Endothelial cell of umbilical vein (primary cell): ENCODE measurements around the gene IGSF9. TPM values are rescaled to one million over a fixed set of nuclear protein-coding genes. Genes with fewer than 3 reads are reported as not detected.

Source experiments
- BruUV-seq: library from RNA; stranded (reverse); fragments of 400-500 nt; replicated peaks from 2 replicates; lab custom pipeline; 2021; lab: Mats Ljungman, UMichigan
- CTCF ChIA-PET: fragments of 300-600, 350-600 bp; sonication (Branson Sonifier 250); formaldehyde crosslinking; loops from one replicate; lab custom pipeline; 2021; ENCODE audit warnings: antibody characterized with exemption, inconsistent platforms; lab: Charles Lee
- POLR2A ChIA-PET: fragments of 300-600, 350-600 bp; sonication (Branson Sonifier 250); formaldehyde crosslinking; loops from one replicate; lab custom pipeline; 2021; ENCODE audit warnings: antibody characterized with exemption, inconsistent platforms; lab: Charles Lee
- DNase-seq: peaks from one replicate; pipeline ENCODE4 v3.0.0-alpha.2; 2011; ENCODE audit warnings: low read depth, low spot score
- FAIRE-seq: peaks from 2 replicates; lab custom pipeline; 2011; peaks lifted over from hg19 to GRCh38; lab: Jason Lieb, UNC
- H2AFZ ChIP-seq: 2 replicates; pipeline ENCODE4 v1.6.0; 2012; ENCODE audit warnings: low read depth, low read length, control low read depth, inconsistent platforms
- H3K27ac ChIP-seq: 2 replicates; pipeline ENCODE4 v1.5.1; 2011; ENCODE audit warnings: low read depth, mild to moderate bottlenecking, control low read depth, low read length, moderate library complexity; ENCODE audit not compliant: insufficient read depth
- H3K27me3 ChIP-seq, 2 experiments: 2 replicates each; pipeline versions ENCODE4 v1.6.0 to v1.6.1; 2011; ENCODE audit warnings: low read length in 2 of 2, mixed read lengths in 1 of 2; ENCODE audit not compliant: control insufficient read depth in 2 of 2, insufficient read depth in 2 of 2
- H3K36me3 ChIP-seq, 2 experiments: 2 replicates in 1 of 2; 3 replicates in 1 of 2; pipeline ENCODE4 v1.5.1; 2011; ENCODE audit warnings: low read length in 2 of 2, mild to moderate bottlenecking in 1 of 2, moderate library complexity in 1 of 2; ENCODE audit not compliant: control insufficient read depth in 2 of 2, insufficient read depth in 2 of 2; ENCODE audit errors: extremely low read depth in 1 of 2
- H3K4me1 ChIP-seq: 3 replicates; pipeline ENCODE4 v1.5.1; 2011; ENCODE audit warnings: mild to moderate bottlenecking, low read length; ENCODE audit not compliant: control insufficient read depth, insufficient read depth; ENCODE audit errors: extremely low read depth
- H3K4me2 ChIP-seq: 2 replicates; pipeline ENCODE4 v1.6.1; 2011; ENCODE audit warnings: low read length, control low read depth, mixed read lengths; ENCODE audit not compliant: insufficient read depth
- H3K4me3 ChIP-seq, 3 experiments: fragments of 200-600 bp in 1 of 3; sonication (generic), shearing (Covaris generic) in 1 of 3; replicated peaks in 1 of 3; 2 replicates each; pipeline ENCODE4 v1.5.1; 2011 to 2016; ENCODE audit warnings: control low read depth in 3 of 3, low read length in 3 of 3, mild to moderate bottlenecking in 2 of 3, inconsistent platforms in 1 of 3, low read depth in 1 of 3, moderate library complexity in 1 of 3; ENCODE audit not compliant: insufficient read depth in 1 of 3
- H3K79me2 ChIP-seq: 2 replicates; pipeline ENCODE4 v1.6.0; 2012; ENCODE audit warnings: low read length, inconsistent platforms; ENCODE audit not compliant: control insufficient read depth, insufficient read depth
- H3K9ac ChIP-seq: replicated peaks from 2 replicates; pipeline ENCODE3; 2011; ENCODE audit warnings: low read length, control low read depth; ENCODE audit not compliant: insufficient read depth; ENCODE audit errors: extremely low read depth
- H3K9me1 ChIP-seq: replicated peaks from 3 replicates; pipeline ENCODE4 v1.6.0; 2011; ENCODE audit warnings: mild to moderate bottlenecking, low read length; ENCODE audit not compliant: control insufficient read depth, insufficient read depth; ENCODE audit errors: extremely low read depth
- H3K9me3 ChIP-seq: replicated peaks from 2 replicates; pipeline ENCODE4 v1.5.1; 2012; ENCODE audit warnings: low read length, inconsistent platforms; ENCODE audit not compliant: control insufficient read depth, insufficient read depth
- H4K20me1 ChIP-seq: replicated peaks from 2 replicates; pipeline ENCODE3; 2011; ENCODE audit warnings: mild to moderate bottlenecking, low read length; ENCODE audit not compliant: control insufficient read depth, insufficient read depth; ENCODE audit errors: extremely low read depth
- EZH2 ChIP-seq: IDR thresholded peaks from 2 replicates; pipeline ENCODE4 v1.6.1; 2012; ENCODE audit warnings: borderline replicate concordance, low read depth, mild to moderate bottlenecking, moderate library complexity, low read length, inconsistent platforms; ENCODE audit not compliant: severe bottlenecking
- FOS ChIP-seq: IDR thresholded peaks from 2 replicates; pipeline ENCODE4 v1.6.1; 2011; ENCODE audit warnings: mild to moderate bottlenecking, low read length, moderate library complexity, borderline replicate concordance; ENCODE audit not compliant: insufficient read depth
- GATA2 ChIP-seq: IDR thresholded peaks from 2 replicates; pipeline ENCODE4 v1.7.0; 2011; ENCODE audit warnings: low read depth, mild to moderate bottlenecking, moderate library complexity, mixed read lengths, low read length; ENCODE audit not compliant: insufficient read length, insufficient read depth
- JUN ChIP-seq: IDR thresholded peaks from 2 replicates; pipeline ENCODE4 v1.6.1; 2011; ENCODE audit warnings: borderline replicate concordance, low read depth; ENCODE audit not compliant: insufficient read length, insufficient read depth
- MAX ChIP-seq: IDR thresholded peaks from 2 replicates; pipeline ENCODE4 v1.6.1; 2011; ENCODE audit not compliant: insufficient read depth, insufficient read length
- MYC ChIP-seq: IDR thresholded peaks from one replicate; pipeline ENCODE4 v1.6.1; 2011; ENCODE audit warnings: mild to moderate bottlenecking, low read depth, low read length
- POLR2A ChIP-seq: IDR thresholded peaks from 2 replicates; pipeline ENCODE4 v1.6.1; 2012; ENCODE audit warnings: low read depth, mild to moderate bottlenecking, control low read depth, low read length
- POLR2AphosphoS5 ChIP-seq: IDR thresholded peaks from 2 replicates; pipeline ENCODE4 v1.6.1; 2012; ENCODE audit warnings: low read depth, mild to moderate bottlenecking, control low read depth, low read length, moderate library complexity; ENCODE audit not compliant: insufficient read depth
- dilution Hi-C: fragments of 300-500 bp; cut with MboI; formaldehyde crosslinking; loops from one replicate; pipeline ENCODE4 v1.15.0; 2019; ENCODE audit warnings: low sequenced_read_pairs; ENCODE audit not compliant: extremely low pct_ligation_motif_present
- intact Hi-C: fragments of 100-400 bp; cut with micrococcal nuclease; formaldehyde crosslinking; loops from one replicate; pipeline ENCODE4 v1.10.0; 2022
- polyA plus RNA-seq, 4 experiments: library from polyadenylated mRNA; depleted of rRNA in 3 of 4; stranded (reverse) in 3 of 4; unstranded in 1 of 4; fragments of >200 nt; gene quantifications; 2 replicates each; pipeline versions ENCODE4 v1.2.1 to v1.2.3, GENCODE V29; 2011 to 2012; ENCODE audit warnings: missing spikeins in 1 of 4
- total RNA-seq: library from RNA; stranded (reverse); gene quantifications from 2 replicates; pipeline ENCODE4 v1.2.3, GENCODE V29; 2021
- TF ChIP-seq, protein P1 (sequence below), 2 donors: IDR thresholded peaks; 1 replicate in 1 of 2; 2 replicates in 1 of 2; pipeline ENCODE4 v1.5.1; 2011; ENCODE audit warnings: low read length in 2 of 2, mild to moderate bottlenecking in 2 of 2, moderate library complexity in 2 of 2, control low read depth in 1 of 2, inconsistent platforms in 1 of 2, low read depth in 1 of 2; ENCODE audit not compliant: insufficient read depth in 1 of 2; ENCODE audit errors: extremely low read depth in 1 of 2

The IGSF9 gene
- total and polyA plus RNA-seq, 2 donors (not counting 3 experiments of a cell fraction or from before 2014, with no cell fraction given), result 0.15 TPM

- FAIRE-seq (no peak), DNase-seq (no peak)
- no peak overlapping the region for H3K27ac ChIP-seq
- H3K79me2 ChIP-seq, result no peaks in the 10 kb centered on the region
- no peaks in the 10 kb centered on the region for H4K20me1 ChIP-seq
- no peaks in the 10 kb centered on the region for H3K36me3 ChIP-seq
- intact Hi-C loops, result loop anchor here (2.0 kb wide), 1 partner anchor 411 kb away; the partner anchor contains the start of genes COPA and NCSTN
- BruUV-seq, result no TSS peak
- dilution Hi-C loops, result no loop called here
- no peak overlapping the region for H3K4me3 ChIP-seq
- no peaks in the 10 kb centered on the region for H3K9me1 ChIP-seq
- CTCF ChIA-PET, result interaction anchor here (1.0 to 13.3 kb wide), 2 partner anchors 64 to 74 kb away, joined by 3 to 169 read pairs; no protein-coding TSS in a partner anchor
- no peak for TF ChIP-seq JUN
- TF ChIP-seq POLR2AphosphoS5, result no peak
- TF ChIP-seq, protein P1, sequence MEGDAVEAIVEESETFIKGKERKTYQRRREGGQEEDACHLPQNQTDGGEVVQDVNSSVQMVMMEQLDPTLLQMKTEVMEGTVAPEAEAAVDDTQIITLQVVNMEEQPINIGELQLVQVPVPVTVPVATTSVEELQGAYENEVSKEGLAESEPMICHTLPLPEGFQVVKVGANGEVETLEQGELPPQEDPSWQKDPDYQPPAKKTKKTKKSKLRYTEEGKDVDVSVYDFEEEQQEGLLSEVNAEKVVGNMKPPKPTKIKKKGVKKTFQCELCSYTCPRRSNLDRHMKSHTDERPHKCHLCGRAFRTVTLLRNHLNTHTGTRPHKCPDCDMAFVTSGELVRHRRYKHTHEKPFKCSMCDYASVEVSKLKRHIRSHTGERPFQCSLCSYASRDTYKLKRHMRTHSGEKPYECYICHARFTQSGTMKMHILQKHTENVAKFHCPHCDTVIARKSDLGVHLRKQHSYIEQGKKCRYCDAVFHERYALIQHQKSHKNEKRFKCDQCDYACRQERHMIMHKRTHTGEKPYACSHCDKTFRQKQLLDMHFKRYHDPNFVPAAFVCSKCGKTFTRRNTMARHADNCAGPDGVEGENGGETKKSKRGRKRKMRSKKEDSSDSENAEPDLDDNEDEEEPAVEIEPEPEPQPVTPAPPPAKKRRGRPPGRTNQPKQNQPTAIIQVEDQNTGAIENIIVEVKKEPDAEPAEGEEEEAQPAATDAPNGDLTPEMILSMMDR (IDR thresholded peaks at IDR 0.05; ENCODE audit: extremely low read depth in 1 of 2, insufficient read depth in 1 of 2, low read depth in 1 of 2, low read length in 2 of 2), result no peak
- TF ChIP-seq EZH2, result no peak
- TF ChIP-seq POLR2A, result no peak
- TF ChIP-seq MAX, result no peak
- TF ChIP-seq FOS, result no peak
- TF ChIP-seq GATA2, result no peak
- TF ChIP-seq MYC, result no peak
- no peak overlapping the region for H2AFZ ChIP-seq
- H3K4me1 ChIP-seq, result no peaks in the 10 kb centered on the region
- H3K27me3 ChIP-seq, result peaks cover 0 to 4% of the 10 kb centered on the region in 2 experiments
- no peaks in the 10 kb centered on the region for H3K9me3 ChIP-seq
- no peak overlapping the region for H3K4me2 ChIP-seq
- H3K9ac ChIP-seq, result no peak overlapping the region
- POLR2A ChIA-PET, result no interaction called here
These were observed 13.6 kb downstream of the IGSF9 start for GRCh38 chr1:159931795-159932173.
